EH (cell line): ENCODE results near the gene STK32B.
A peak's percentile ranks its signal among the peaks of the same experiment; 100 is the strongest.
"Not testable (repeated sequence)": the region's sequence is repeated elsewhere in the genome, so short reads cannot be mapped to it uniquely, and the experiment has no call there.

Experiments used
- DNase-seq: peaks from one replicate; pipeline ENCODE4 v3.0.0-alpha.2; 2015; ENCODE audit warnings: low read depth

Gene STK32B

DNA sequence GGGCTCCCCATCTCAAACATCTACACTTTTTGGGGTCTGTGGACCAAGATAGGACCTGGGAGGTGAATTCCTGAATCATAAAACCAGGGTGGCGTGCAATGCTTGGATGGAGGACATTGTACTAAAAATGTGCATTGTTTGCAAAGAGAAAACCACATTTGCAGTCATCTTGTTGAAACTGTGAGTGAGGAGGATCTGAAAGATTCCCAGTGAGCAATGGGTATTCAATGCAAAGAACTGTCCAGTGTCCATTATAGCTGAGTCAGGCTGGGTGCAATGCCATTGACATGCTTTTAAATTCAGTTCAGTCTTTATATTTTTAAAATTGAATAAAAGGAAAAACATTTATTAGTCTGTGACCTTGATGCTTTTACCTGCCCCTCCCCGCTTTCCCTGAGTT lies 215.7 kb downstream of the STK32B start:
- peak; percentile 67 for DNase-seq

DNA sequence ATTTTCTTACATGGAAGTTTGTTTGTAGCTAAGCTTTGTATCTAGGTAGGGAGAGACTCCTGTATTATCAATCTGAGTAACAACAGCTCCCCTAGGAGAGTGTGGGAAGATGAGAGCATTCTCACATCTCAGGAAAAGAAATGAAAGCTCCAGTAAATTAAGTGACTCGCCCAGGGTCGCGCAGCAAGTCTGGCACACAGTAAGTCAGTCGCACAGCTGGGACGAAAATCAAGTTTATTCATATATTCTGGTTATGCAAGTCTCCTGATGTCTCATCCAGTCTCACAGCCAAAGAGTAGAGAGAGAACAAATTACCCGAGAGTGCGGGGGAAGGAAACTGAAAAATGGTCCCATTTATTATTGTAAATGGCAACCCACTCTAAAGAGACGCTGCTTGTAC lies 216.1 kb downstream of the STK32B start:
- peak; percentile 48 for DNase-seq

DNA sequence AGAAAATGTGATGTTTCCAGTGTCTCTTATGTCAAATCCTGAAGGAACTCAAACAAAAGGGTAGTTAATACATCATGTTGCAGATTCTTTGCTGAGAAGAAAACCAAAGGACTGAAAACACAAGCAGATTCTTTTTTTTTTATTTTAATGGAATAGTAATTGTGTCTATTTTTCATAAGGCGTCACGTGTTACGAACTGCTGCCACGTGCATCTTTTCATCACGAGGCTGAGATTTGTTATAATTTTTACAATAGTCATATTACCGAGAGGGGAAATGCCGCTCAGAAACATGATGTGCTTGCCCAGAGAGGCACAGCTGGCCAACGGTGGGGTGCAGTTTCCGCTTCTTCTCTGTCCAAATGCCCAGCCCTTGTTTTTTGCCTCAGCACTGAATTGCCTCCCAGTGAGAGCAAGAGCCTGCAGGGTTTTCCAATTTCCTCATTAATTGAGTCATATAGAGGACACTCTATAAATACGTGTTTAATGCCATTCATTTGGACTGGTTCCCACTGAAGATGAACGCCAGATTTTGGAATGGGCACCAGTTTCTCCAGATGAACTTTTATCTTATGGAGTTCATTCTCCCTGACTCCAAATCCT lies 225.3 kb downstream of the STK32B start:
- DNase-seq, result peak; percentile 31

DNA sequence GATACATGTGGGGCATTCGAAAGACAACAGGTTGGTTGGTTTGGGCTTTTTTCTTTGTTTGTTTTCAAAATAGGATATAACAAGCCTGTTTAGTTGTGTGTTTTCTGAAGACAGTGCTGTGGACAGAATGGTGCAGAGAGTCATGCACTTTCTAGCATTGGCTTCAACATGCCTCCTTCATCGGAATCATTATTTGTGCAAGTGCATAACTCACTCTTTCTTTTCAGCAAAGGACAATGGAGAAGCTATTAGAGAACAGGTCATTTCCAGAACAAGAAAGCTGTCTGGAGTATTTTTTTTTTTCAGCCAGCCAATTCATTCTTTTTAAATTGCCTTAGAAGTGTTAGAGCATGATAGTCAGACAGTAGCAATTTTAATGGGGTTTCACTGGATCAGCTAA lies 225.8 kb downstream of the STK32B start:
- DNase-seq, result no peak

DNA sequence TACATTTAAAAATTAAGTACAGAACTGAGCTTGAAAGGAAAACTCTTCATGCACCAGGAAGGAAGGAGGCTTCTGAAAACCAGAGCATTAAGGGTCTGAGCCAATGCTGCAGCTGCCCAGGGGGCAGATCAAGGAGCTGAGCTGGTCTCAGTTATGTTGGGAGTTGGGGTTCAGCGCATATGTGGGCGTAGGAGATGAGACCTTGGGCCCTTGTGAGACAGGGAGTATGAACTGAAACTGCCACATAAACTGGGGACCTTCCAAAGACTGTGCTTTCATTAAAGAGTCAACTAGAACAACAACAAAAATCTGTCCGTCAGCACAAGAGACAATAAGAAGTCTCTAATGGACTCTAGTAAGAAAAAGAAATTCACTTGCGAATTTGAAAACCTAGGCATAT lies 226.9 kb downstream of the STK32B start:
- no peak for DNase-seq

DNA sequence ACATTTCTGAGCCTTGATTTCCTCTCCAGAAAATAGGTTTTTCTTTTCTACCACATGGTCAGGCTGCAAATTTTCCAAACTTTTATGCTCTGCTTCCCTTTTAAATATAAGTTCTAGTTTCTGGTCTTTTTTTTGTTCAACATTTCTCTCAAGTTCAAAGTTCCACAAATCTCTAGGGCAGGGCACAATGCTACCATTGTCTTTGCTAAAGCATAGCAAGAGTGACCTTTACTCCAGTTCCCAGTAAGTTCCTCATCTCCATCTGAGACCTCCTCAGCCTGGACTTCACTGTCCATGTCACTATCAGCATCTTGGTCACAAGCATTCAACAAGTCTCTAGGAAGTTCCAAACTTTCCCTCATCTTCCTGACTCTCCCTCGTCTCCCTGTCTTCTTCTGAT lies 228.8 kb downstream of the STK32B start:
- not testable (repeated sequence) for DNase-seq

DNA sequence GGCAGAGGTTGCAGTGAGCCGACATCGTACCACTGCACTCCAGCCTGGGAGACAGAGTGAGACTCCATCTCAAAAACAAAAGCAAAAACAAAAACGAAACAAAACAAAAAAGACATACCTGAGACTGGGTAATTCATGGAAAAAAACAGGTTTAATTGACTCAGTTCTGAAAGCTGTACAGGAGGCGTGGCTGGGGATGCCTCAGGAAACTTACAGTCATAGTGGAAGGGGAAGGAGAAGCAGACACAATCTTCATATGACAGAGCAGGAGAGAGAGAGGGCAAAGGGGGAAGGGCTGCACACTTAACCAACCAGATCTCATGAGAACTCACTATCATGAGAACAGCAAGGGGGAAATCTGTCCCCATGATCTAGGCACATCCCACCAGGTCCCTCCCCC lies 229.5 kb downstream of the STK32B start:
- DNase-seq, result no peak

DNA sequence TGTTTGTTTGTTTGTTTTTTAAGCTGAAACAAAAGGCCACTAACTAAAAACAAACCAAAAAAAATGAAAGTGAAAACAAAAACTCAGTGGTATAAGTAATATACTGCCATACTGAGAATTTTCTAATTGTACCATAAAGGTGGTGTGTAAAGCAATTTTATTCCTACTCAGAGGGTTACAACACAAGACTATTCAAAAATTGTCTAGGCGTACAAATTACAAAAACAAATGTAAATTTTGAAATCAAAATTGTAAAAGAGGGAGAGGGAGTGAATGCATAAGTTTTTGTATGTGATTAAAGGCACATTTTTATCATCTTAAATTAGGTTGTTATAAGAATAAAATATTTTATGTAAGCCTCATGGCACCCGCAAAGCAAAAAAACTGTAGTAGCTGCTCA lies 232.6 kb downstream of the STK32B start:
- no peak for DNase-seq

DNA sequence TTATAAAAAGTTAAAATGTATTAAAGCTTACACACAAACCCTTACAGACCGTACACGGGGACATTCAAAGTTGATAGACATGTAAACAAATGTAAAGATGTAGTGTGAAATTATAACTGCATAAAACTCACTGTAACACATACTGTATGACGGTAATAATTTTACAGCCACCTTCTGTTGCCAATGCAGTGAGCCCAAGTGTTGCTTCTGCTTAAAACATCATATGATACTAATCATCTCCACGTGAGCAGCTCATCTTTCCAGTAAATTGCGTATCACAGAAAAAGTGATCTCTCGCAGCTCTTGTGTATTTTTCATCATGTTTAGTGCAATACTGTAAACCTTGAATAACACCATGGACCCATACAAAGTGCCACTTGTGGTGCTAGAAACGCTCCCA lies 233.2 kb downstream of the STK32B start:
- DNase-seq, result no peak

DNA sequence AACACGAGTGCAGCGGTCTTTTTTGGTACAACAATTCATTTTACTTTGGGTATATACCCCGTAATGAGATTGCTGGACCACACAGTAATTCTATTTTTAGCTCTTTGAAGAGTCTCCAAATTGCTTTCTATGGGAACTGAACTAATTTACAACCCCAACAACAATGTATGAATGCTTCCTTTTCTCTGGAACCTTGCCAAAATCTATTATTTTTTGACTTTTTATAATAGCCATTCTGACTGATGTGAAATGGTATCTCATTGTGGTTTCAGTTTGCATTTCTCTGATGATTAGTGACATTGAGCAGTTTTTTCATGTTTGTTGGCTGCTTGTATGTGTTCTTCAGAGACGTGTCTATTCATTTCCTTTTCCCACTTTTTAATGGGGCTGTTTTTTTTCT lies 240.8 kb downstream of the STK32B start:
- DNase-seq, result peak; percentile 56

DNA sequence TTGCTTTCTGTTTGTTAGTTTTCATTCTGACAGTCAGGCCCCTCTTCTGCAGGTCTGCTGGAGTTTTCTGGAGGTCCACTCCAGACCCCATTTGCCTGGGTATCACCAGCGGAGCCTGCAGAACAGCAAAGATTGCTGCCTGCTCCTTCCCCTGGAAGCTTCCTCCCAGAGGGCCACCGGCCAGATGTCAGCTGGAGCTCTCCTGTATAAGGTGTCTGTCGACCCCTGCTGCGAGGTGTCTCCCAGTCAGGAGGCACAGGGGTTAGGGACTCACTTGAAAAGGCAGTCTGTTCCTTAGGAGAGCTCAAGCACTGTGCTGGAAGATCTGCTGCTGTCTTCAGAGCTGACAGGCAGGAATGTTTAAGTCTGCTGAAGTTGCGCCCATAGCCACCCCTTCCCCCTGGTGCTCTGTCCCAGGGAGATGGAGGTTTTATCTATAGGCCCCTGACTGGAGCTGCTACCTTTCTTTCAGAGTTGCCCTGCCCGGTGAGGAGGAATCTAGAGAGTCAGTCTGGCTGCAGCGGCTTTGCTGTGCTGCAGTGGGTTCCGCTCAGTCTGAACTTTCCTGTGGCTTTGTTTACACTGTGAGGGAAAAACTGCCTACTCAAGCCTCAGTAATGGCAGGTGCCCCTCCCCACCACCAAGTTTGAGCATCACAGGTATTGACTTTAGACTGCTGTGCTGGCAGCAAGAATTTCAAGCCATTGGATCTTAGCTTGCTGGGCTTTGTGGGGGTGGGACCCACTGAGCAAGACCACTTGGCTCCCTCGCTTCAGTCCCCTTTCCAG lies 246.9 kb downstream of the STK32B start:
- DNase-seq, result not testable (repeated sequence)

DNA sequence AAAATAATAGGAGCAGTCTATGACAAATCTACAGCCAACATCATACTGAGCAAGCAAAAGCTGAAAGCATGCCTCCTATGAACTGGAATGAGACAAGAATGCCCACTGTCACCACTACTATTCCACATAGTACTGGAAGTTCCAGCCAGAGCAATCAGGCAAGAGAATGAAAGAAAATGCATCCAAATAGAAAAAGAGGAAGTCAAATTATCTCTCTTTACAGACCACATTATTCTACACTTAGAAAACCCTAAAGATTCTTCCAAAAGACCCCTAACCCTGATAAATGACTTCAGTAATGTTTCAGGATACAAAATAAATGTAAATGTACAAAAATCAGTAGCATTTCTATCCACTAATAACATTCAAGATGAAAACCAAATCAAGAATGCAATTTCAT lies 249.0 kb downstream of the STK32B start:
- no peak for DNase-seq

DNA sequence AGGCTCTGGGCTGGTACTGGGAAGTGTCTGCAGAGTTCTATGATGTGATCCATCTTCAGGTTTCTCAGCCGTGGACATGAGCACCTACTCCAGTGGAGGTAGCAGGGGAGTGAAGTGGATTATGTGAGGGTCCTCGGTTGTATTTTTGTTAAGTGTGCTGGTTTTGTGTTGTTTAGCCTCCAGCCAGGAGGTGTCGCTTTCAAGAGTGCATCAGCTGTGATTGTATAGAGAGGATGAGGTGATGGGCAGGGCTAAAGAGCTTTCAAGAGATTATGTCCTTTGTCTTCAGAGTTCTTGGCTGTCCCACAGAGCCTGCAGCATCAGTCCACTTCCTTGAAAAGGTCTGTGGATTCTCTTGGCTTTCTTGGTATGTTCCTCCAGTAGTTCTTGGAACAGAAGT lies 256.6 kb downstream of the STK32B start:
- DNase-seq, result no peak

DNA sequence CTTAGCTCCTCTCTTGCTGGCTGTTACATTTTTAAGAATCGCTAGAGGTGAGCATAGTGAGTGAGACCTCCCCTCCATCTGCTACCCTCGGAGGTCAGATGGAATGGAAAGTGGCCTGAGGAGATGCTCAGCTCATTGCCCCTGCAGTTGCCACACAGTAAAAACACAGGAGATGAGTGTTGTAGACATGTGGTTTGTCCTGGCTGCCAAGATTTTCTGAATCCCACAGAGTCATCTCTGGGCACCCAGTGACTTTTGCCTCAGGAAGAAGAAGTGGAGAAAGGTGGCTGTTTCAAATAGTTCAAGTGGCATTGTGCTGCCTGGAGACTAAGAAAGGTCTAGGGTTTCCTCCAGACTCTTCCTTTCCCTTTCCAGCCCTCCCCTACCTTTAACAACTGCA lies 271.0 kb downstream of the STK32B start:
- DNase-seq, result peak; percentile 57

DNA sequence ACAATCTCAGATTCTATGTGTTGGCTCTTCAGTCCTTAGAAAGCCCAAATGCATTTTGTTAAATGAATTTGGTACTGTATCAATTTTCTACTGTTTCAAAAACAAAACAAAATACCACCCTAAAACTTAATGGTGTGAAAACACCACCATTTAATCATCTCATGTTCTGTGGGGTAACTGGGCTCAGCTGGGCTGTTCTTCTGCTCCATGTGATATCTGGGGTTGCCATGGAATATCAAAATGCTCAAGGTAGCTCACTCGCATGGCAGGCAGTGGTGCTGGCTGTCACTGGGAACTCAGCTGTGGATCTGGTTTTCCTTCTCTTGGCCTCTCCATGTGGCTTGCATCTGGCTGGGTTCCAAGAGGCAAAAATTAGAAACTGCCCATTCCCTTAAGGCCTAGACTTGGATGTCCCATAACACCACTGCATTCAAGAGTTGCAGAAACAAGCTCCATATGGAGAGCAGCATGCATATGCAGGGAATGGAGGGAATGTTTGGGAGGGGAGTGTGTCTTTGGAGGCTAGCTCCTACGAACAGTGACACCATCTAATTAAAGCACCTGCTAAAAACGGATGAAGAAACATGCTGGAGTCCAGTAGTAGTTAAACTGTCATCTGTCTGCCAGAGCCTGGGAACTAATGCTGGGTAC lies 279.2 kb downstream of the STK32B start:
- peak; percentile 6 for DNase-seq

DNA sequence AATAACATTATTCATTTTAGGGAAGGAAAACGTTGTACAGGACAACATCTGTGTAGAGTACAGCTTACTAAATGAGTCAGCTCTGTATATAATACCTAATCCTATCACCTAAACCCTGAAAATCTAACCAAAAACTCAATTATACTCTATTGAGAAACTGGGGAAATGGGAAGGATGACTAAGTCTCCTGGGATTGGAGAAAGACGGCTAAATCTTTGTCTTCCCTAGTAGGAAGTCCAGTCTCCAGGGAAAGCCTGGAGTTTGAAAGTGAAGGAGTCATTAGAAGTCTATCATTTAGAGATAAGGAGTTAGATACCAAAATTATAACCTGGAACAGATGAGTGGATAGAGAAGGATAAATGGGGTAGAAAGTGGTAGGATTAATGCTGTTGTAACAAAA lies 286.5 kb downstream of the STK32B start:
- DNase-seq, result peak; percentile 43

DNA sequence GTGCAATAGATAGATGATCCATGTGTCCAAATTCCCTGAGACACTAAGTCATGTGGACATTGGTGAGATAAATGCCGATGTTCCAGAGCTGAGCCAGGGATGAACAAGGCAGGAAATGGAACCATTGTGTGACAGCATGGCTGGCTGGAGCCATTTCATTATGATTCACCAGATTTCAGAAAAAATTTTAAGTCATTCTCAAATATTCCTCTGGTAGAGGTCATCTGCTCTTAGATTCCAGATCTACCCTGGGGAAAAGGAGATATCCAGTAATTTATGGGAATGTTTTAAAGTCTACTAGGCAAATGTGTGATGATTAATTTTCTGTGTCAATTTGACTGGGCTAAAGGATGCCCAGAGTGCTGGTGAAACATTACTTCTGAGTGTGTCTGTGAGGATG lies 287.3 kb downstream of the STK32B start:
- peak; percentile 92 for DNase-seq

DNA sequence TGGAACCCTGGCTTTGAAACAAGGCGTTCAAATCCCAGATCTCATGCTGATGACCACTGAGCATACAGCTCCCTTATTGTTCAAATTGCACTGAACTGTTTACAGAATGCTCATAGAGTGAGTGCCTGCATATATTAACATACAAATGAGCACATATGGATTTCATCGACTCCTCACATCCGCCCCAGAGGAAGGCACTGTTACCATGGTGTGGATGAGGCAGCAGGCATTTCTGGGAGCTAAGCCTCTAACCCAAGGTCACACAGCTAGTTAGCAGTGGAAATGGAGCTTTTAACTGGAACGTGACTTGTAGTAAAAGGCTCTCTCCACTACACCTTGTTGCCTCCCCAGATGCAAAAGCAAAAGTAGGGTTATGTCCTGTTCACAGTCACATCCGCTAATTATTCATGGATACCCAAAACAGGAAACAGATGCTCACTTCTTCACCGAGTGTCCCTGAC lies 289.7 kb downstream of the STK32B start:
- peak; percentile 61 for DNase-seq

DNA sequence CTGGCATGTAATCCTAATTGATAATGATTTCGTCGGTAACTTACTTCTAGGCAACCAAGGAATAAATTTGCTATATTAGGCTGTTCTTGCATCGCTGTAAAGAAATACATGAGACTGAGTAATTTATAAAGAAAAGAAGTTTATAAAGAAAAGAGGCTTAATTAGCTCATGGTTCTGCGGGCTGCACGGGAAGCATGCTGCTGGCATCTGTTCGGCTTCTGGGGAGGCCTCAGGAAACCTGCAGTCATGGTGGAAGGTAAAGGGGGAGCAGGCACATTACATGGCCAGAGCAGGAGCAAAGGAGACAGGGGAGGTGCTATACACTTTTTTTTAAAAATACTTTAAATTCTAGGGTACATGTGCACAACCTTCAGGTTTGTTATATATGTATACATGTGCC lies 290.2 kb downstream of the STK32B start:
- DNase-seq, result no peak

DNA sequence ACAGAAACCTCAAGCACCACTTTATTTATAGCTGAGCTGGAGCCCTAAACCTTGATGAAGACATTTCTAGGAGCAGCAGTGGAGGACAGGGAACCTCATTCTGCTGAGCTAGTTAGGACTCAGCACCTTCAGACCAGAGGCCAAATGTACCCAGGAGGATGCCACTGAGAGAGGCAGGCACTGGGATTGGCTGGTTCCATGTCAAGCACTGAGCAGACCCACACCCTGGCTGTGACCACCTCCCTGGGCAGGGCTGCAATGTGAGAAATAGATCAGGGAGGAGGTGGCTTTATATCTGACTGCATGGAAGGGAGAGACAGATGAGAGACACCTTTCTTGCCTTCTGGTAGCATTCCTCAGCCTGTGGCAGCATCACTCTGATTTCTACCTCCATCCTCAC lies 304.6 kb downstream of the STK32B start:
- no peak for DNase-seq

DNA sequence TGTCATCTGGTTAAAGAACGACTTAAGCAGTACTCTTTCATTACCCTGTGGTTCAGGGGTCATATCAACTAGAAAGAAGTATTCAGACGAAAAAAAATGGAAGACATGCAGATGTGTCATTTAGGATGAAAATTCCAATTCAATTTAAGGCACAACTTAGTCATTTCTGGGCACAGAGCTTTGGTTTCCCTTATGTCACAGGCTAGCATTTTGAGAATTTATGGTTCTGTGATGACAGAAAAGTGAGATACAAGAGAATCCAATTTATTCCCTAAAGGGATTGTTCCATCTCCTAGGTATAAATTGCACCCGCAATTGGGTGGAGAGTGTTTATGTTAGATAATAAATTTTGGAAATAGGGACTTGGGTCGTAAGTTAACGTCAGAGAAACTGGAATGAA lies 306.6 kb downstream of the STK32B start:
- DNase-seq, result peak; percentile 82

DNA sequence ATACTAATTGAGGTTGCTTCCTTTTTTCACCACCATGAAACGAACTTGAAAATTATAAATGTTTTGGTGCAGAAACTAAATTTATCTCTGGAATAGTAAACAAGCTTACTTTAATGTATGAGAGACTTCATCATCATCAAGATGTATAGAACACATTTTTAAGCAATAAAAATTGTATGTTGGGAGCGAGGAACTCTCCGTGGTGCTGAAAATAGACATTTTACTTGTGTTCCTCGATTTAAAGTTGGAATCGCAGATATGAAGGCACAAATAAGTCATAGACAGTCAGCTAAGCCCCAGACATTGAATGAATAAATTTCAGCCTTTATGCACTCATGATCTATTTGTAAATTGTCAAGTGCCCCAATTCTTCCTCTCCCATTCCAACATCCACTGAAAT lies 310.7 kb downstream of the STK32B start:
- DNase-seq, result peak; percentile 46

DNA sequence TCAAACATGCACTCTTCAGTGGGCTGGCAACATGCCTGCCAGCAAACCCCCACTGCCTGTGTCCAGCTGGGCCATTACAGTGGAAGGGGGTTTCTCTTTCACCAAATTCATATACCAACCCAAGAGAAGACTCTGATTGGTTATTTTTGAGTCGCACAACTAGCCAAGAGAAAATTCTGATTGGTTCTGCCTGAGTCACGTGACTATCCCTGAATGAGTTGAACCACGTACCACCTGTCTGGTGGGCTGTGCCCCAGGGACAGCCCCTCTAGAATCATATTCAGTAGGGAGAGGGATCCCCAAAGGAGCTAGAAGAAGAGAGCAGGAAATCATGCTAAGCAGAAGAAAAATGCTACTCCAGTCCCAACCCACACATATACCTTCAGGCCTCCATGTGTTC lies 313.1 kb downstream of the STK32B start:
- no peak for DNase-seq
